ENCODE measurements around the gene IQGAP1. TPM values are rescaled to one million over a fixed set of nuclear protein-coding genes. Genes with fewer than 3 reads are reported as not detected.

The IQGAP1 gene
- polyA plus RNA-seq, 3 donors, result 140 to 276 (median 207) TPM

DNA sequence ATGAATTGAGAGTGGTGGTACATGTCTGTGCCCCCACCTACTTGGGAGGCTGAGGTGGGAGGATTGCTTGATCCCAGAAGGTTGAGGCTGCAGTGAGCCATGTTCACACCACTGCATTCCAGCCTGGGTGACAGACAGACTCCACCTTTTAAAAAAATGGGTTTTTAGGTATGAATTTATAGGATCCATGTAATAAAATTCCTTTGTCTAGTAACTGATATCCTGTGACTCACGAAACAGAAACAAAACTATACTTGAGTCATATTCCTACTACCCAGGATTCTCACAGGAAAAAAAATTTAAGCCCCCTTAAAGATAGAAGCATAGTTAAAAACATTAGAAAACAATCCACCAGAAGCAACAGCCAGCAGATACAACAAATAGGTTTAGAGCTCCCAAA, 131.6 kb downstream of the IQGAP1 start:
- TF ChIP-seq, protein P1, sequence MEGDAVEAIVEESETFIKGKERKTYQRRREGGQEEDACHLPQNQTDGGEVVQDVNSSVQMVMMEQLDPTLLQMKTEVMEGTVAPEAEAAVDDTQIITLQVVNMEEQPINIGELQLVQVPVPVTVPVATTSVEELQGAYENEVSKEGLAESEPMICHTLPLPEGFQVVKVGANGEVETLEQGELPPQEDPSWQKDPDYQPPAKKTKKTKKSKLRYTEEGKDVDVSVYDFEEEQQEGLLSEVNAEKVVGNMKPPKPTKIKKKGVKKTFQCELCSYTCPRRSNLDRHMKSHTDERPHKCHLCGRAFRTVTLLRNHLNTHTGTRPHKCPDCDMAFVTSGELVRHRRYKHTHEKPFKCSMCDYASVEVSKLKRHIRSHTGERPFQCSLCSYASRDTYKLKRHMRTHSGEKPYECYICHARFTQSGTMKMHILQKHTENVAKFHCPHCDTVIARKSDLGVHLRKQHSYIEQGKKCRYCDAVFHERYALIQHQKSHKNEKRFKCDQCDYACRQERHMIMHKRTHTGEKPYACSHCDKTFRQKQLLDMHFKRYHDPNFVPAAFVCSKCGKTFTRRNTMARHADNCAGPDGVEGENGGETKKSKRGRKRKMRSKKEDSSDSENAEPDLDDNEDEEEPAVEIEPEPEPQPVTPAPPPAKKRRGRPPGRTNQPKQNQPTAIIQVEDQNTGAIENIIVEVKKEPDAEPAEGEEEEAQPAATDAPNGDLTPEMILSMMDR (IDR thresholded peaks at IDR 0.05), result no peak
- Histone ChIP-seq H4K20me1 (ENCODE audit: insufficient read depth, low read length) (no peaks in the 10 kb centered on the region), H3K9ac (ENCODE audit: insufficient read depth, low read length, poor library complexity, severe bottlenecking) (no peak overlapping the region), H3K4me1 (ENCODE audit: control insufficient read depth in 1 of 2, insufficient read depth in 2 of 2, low read length in 2 of 2) (peaks cover 4 to 8% of the 10 kb centered on the region in 2 donors), H3K27me3 (ENCODE audit: control insufficient read depth in 2 of 2, insufficient read depth in 2 of 2, low read length in 2 of 2) (no peaks in the 10 kb centered on the region), H3K9me3 (replicated peaks in 1 of 2; ENCODE audit: control insufficient read depth in 1 of 2, insufficient read depth in 1 of 2, low read length in 2 of 2) (no peaks in the 10 kb centered on the region), H2AFZ (ENCODE audit: insufficient read depth, low read depth, low read length, poor library complexity, severe bottlenecking) (no peak overlapping the region), H3K27ac (ENCODE audit: low read depth in 1 of 2, low read length in 2 of 2) (no peak overlapping the region), H3K36me3 (replicated peaks in 1 of 2; ENCODE audit: control insufficient read depth in 1 of 2, insufficient read depth in 2 of 2, low read length in 2 of 2) (no peaks in the 10 kb centered on the region), H3K4me3 (replicated peaks in 1 of 3; ENCODE audit: low read depth in 2 of 3, low read length in 3 of 3) (no peak overlapping the region), H3K79me2 (ENCODE audit: insufficient read depth, low read length) (no peaks in the 10 kb centered on the region), H3K4me2 (replicated peaks; ENCODE audit: extremely low read depth, low read length, poor library complexity, severe bottlenecking) (no peak overlapping the region)
- Mint-ChIP-seq H3K4me3 (no peak overlapping the region), H3K27me3 (ENCODE audit: low read depth in 3 of 3) (peaks cover 5 to 8% (median 7%) of the 10 kb centered on the region in 3 donors), H3K27ac (peak overlapping the region in 1 of 7 donors; percentile 60), H3K4me1 (peaks cover 9% of the 10 kb centered on the region), H3K9me3 (no peaks in the 10 kb centered on the region), H3K36me3 (no peaks in the 10 kb centered on the region)
- intact Hi-C loops (cut with micrococcal nuclease), result no loop called here
- DNase-seq, result no peak
- WGBS (ENCODE audit: insufficient coverage), result no CpG with 5 or more reads among the region's 1 CpG

DNA sequence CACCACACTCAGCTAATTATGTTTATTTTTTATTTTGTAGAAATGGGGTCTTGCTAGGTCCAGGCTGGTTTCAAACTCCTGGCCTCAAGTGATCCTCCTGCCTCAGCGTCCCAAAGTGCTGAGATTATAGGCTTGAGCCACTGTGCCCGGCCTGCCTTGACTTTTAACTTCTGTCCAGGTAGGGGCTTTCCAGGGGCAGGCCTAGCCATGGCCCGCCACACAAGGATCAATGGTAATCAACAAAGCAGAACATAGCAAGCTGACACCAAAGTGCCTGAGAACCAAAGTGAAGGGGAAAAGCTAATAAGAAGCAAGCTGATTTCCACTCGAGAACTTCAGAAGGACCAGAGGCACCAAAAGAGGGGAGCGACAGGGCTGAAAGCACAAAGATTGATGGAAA, 132.3 kb downstream of the IQGAP1 start:
- Histone ChIP-seq H3K27ac (ENCODE audit: low read depth in 1 of 2, low read length in 2 of 2) (no peak overlapping the region), H3K4me2 (replicated peaks; ENCODE audit: extremely low read depth, low read length, poor library complexity, severe bottlenecking) (no peak overlapping the region), H3K4me1 (ENCODE audit: control insufficient read depth in 1 of 2, insufficient read depth in 2 of 2, low read length in 2 of 2) (peaks cover 4 to 8% of the 10 kb centered on the region in 2 donors), H3K9ac (ENCODE audit: insufficient read depth, low read length, poor library complexity, severe bottlenecking) (no peak overlapping the region), H4K20me1 (ENCODE audit: insufficient read depth, low read length) (no peaks in the 10 kb centered on the region), H3K27me3 (ENCODE audit: control insufficient read depth in 2 of 2, insufficient read depth in 2 of 2, low read length in 2 of 2) (no peaks in the 10 kb centered on the region), H3K9me3 (replicated peaks in 1 of 2; ENCODE audit: control insufficient read depth in 1 of 2, insufficient read depth in 1 of 2, low read length in 2 of 2) (no peaks in the 10 kb centered on the region), H3K4me3 (replicated peaks in 1 of 3; ENCODE audit: low read depth in 2 of 3, low read length in 3 of 3) (no peak overlapping the region), H3K36me3 (replicated peaks in 1 of 2; ENCODE audit: control insufficient read depth in 1 of 2, insufficient read depth in 2 of 2, low read length in 2 of 2) (no peaks in the 10 kb centered on the region), H3K79me2 (ENCODE audit: insufficient read depth, low read length) (no peaks in the 10 kb centered on the region), H2AFZ (ENCODE audit: insufficient read depth, low read depth, low read length, poor library complexity, severe bottlenecking) (no peak overlapping the region)
- intact Hi-C loops (cut with micrococcal nuclease), result no loop called here
- no peak overlapping the region for H3K4me3 Mint-ChIP-seq
- no peaks in the 10 kb centered on the region for H3K9me3 Mint-ChIP-seq
- TF ChIP-seq, protein P1 (IDR thresholded peaks at IDR 0.05), result no peak
- no peak for DNase-seq
- no peaks in the 10 kb centered on the region for H3K36me3 Mint-ChIP-seq
- H3K4me1 Mint-ChIP-seq, result peaks cover 9% of the 10 kb centered on the region
- peaks cover 5 to 9% (median 7%) of the 10 kb centered on the region in 3 donors for H3K27me3 Mint-ChIP-seq (ENCODE audit: low read depth in 3 of 3)
- H3K27ac Mint-ChIP-seq, result peak overlapping the region in 1 of 7 donors; percentile 32
- WGBS (ENCODE audit: insufficient coverage), result 96% methylated on average over 4 of the region's 5 CpGs
